HG03342 (cell line): ENCODE measurements around the gene SORCS3.

Experiments used
- ATAC-seq: cut with Tn5 transposase; IDR thresholded peaks from one replicate; pipeline ENCODE4 v1.9.1; 2021; ENCODE audit warnings: mild to moderate bottlenecking, moderate library complexity; ENCODE audit not compliant: unreplicated experiment

The SORCS3 gene

GRCh38 chr10:105073999-105074398, 432.9 kb downstream of the SORCS3 start:
- no peak for ATAC-seq

- no peak for ATAC-seq
Measured at GRCh38 chr10:105075031-105075430, 433.9 kb downstream of the SORCS3 start.

GRCh38 chr10:105085980-105086379, 444.9 kb downstream of the SORCS3 start:
- no peak for ATAC-seq

GRCh38 chr10:105094048-105094447, 453.0 kb downstream of the SORCS3 start:
- no peak for ATAC-seq

- no peak for ATAC-seq
Measured at GRCh38 chr10:105096316-105096715, 455.2 kb downstream of the SORCS3 start.

GRCh38 chr10:105102977-105103376, 461.9 kb downstream of the SORCS3 start:
- no peak for ATAC-seq

- ATAC-seq, result no peak
Measured at GRCh38 chr10:105104297-105104696, 463.2 kb downstream of the SORCS3 start.

GRCh38 chr10:105109164-105109563, 468.1 kb downstream of the SORCS3 start:
- no peak for ATAC-seq

- ATAC-seq, result no peak
Measured at GRCh38 chr10:105112862-105113261, 471.8 kb downstream of the SORCS3 start.

GRCh38 chr10:105113666-105114065, 472.6 kb downstream of the SORCS3 start:
- no peak for ATAC-seq

- no peak for ATAC-seq
Measured at GRCh38 chr10:105121743-105122142, 480.7 kb downstream of the SORCS3 start.

GRCh38 chr10:105128111-105128510, 487.0 kb downstream of the SORCS3 start:
- no peak for ATAC-seq

- ATAC-seq, result no peak
Measured at GRCh38 chr10:105138358-105138757, 497.3 kb downstream of the SORCS3 start.

- no peak for ATAC-seq
Measured at GRCh38 chr10:105139363-105139896, 498.3 kb downstream of the SORCS3 start.

GRCh38 chr10:105140600-105140999, 499.5 kb downstream of the SORCS3 start:
- no peak for ATAC-seq

- ATAC-seq, result no peak
Measured at GRCh38 chr10:105145711-105146110, 504.6 kb downstream of the SORCS3 start.

GRCh38 chr10:105146436-105146835, 505.3 kb downstream of the SORCS3 start:
- ATAC-seq, result no peak

- no peak for ATAC-seq
Measured at GRCh38 chr10:105148456-105148855, 507.4 kb downstream of the SORCS3 start.

GRCh38 chr10:105148921-105149320, 507.8 kb downstream of the SORCS3 start:
- no peak for ATAC-seq

- ATAC-seq, result no peak
Measured at GRCh38 chr10:105149371-105149891, 508.3 kb downstream of the SORCS3 start.

- ATAC-seq, result no peak
Measured at GRCh38 chr10:105150259-105150880, 509.3 kb downstream of the SORCS3 start.

- no peak for ATAC-seq
Measured at GRCh38 chr10:105154736-105155135, 513.6 kb downstream of the SORCS3 start.

- no peak for ATAC-seq
Measured at GRCh38 chr10:105159268-105159667, 518.2 kb downstream of the SORCS3 start.
